K562 (cell line): ENCODE data around the gene CHCHD6. TPM values are rescaled to one million over a fixed set of nuclear protein-coding genes. Genes with fewer than 3 reads are reported as not detected.

Experiments used
- ARID4B ChIP-seq: sonication (generic); formaldehyde crosslinking; IDR thresholded peaks from 2 replicates; pipeline ENCODE4 v1.8.0; 2022; ENCODE audit warnings: mild to moderate bottlenecking, missing genetic modification reagents
- CBFA2T2 ChIP-seq: fragments of 450-650 bp; conservative IDR thresholded peaks from 2 replicates; pipeline ENCODE4 v1.6.1; 2017; ENCODE audit warnings: mild to moderate bottlenecking
- E2F3 ChIP-seq: fragments of 250-450 bp; sonication (Bioruptor Pico); IDR thresholded peaks from 2 replicates; pipeline ENCODE4 v1.4.0; 2020; ENCODE audit warnings: mild to moderate bottlenecking
- HDAC6 ChIP-seq: IDR thresholded peaks from 2 replicates; pipeline ENCODE4 v1.6.1; 2012; ENCODE audit warnings: low read depth, mild to moderate bottlenecking, control low read depth, inconsistent platforms, low read length, moderate library complexity
- HNRNPH1 ChIP-seq: fragments of 200-400 bp; formaldehyde crosslinking; optimal IDR thresholded peaks from 2 replicates; pipeline ENCODE3; 2017; ENCODE audit warnings: low read depth, mild to moderate bottlenecking, low read length, moderate library complexity
- KDM1A ChIP-seq, 2 experiments: fragments of 450-650 bp; IDR thresholded peaks; 2 replicates each; pipeline ENCODE4 v1.6.1; 2016; ENCODE audit warnings: mild to moderate bottlenecking in 2 of 2
- LEF1 ChIP-seq: fragments of 450-650 bp; IDR thresholded peaks from 2 replicates; pipeline ENCODE4 v1.6.1; 2016; ENCODE audit warnings: mild to moderate bottlenecking
- NCOA2 ChIP-seq, 2 experiments: fragments of 450-650 bp; IDR thresholded peaks; 2 replicates each; pipeline ENCODE4 v1.6.1; 2018; ENCODE audit warnings: mild to moderate bottlenecking in 2 of 2, moderate library complexity in 1 of 2; ENCODE audit not compliant: partially characterized antibody in 2 of 2
- NR3C1 ChIP-seq: sonication (generic); formaldehyde crosslinking; IDR thresholded peaks from 2 replicates; pipeline ENCODE4 v1.8.1; 2022; ENCODE audit warnings: missing genetic modification reagents
- SAP30 ChIP-seq: fragments of 200-600 bp; sonication (generic); IDR thresholded peaks from 2 replicates; pipeline ENCODE4 v1.6.1; 2012; ENCODE audit warnings: borderline replicate concordance, low read depth, mild to moderate bottlenecking, moderate library complexity, low read length, control low read depth, inconsistent platforms; ENCODE audit not compliant: insufficient read depth, poor library complexity, severe bottlenecking
- TCFL5 ChIP-seq: fragments of 250-450 bp; sonication (Bioruptor Pico); conservative IDR thresholded peaks from 2 replicates; pipeline ENCODE4 v1.6.1; 2021; ENCODE audit warnings: mild to moderate bottlenecking, moderate library complexity, matching md5 sums
- TFAM ChIP-seq: fragments of 250-450 bp; sonication (Bioruptor Pico); conservative IDR thresholded peaks from 2 replicates; pipeline ENCODE4 v1.5.0; 2021; ENCODE audit warnings: mild to moderate bottlenecking, moderate library complexity
- TRIM24 ChIP-seq, 2 experiments: fragments of 450-650 bp; IDR thresholded peaks; 2 replicates each; pipeline ENCODE4 v1.6.1; 2016
- TRIM28 ChIP-seq: fragments of 450-650 bp; IDR thresholded peaks from 2 replicates; pipeline ENCODE4 v1.6.1; 2017
- ZKSCAN8 ChIP-seq: fragments of 200-800 bp; sonication (Bioruptor generic); IDR thresholded peaks from 2 replicates; pipeline ENCODE4 v1.6.1; 2016; ENCODE audit warnings: missing genetic modification characterization, missing compliant biosample characterization
- ZNF146 ChIP-seq: IDR thresholded peaks from one replicate; pipeline ENCODE4 v1.6.1; 2018; ENCODE audit warnings: missing compliant biosample characterization; ENCODE audit not compliant: unreplicated experiment
- ZNF778 ChIP-seq: fragments of 450-650 bp; formaldehyde crosslinking; IDR thresholded peaks from 2 replicates; pipeline ENCODE4 v1.4.0; 2020; ENCODE audit warnings: mild to moderate bottlenecking, moderate library complexity
- polyA plus RNA-seq, 8 experiments: library from polyadenylated mRNA; depleted of rRNA in 4 of 8; stranded (reverse) in 5 of 8; unstranded in 3 of 8; fragments of >200 nt; fragmentation: Nextera tagmentation in 2 of 8; fragmentation: Illumina TruSeq in 1 of 8; extraction: Ambion mirVana in 2 of 8; extraction: Trizol in 1 of 8; gene quantifications; 2 replicates each; pipeline versions ENCODE4 v1.2.1 to v1.2.3, GENCODE V29; 2011 to 2014; ENCODE audit warnings: inconsistent platforms in 1 of 8, missing spikeins in 1 of 8
- total RNA-seq, 7 experiments: library from RNA; depleted of rRNA in 6 of 7; stranded (reverse); fragments of >200 nt in 6 of 7; fragmentation: Illumina TruSeq in 2 of 7; extraction: Trizol in 2 of 7; gene quantifications; 2 replicates each; pipeline versions ENCODE4 v1.2.1 to v1.2.3, GENCODE V29; 2011 to 2021; ENCODE audit warnings: low replicate concordance in 1 of 7
- TF ChIP-seq, protein P1 (sequence below): sonication (generic); formaldehyde crosslinking; IDR thresholded peaks from 2 replicates; pipeline ENCODE4 v1.4.0; 2020; ENCODE audit warnings: mild to moderate bottlenecking, missing genetic modification reagents
- TF ChIP-seq, protein P2 (sequence below): fragments of 150-350 bp; IDR thresholded peaks from 2 replicates; pipeline ENCODE4 v1.6.1; 2014; ENCODE audit warnings: low read depth, mild to moderate bottlenecking, low read length, borderline replicate concordance

The CHCHD6 gene
- total and polyA plus RNA-seq, 9 of the 15 experiments (the other 6 are each of a cell fraction or from before 2014, with no cell fraction given) = 4.6 to 18.6 (median 10.9) TPM

DNA sequence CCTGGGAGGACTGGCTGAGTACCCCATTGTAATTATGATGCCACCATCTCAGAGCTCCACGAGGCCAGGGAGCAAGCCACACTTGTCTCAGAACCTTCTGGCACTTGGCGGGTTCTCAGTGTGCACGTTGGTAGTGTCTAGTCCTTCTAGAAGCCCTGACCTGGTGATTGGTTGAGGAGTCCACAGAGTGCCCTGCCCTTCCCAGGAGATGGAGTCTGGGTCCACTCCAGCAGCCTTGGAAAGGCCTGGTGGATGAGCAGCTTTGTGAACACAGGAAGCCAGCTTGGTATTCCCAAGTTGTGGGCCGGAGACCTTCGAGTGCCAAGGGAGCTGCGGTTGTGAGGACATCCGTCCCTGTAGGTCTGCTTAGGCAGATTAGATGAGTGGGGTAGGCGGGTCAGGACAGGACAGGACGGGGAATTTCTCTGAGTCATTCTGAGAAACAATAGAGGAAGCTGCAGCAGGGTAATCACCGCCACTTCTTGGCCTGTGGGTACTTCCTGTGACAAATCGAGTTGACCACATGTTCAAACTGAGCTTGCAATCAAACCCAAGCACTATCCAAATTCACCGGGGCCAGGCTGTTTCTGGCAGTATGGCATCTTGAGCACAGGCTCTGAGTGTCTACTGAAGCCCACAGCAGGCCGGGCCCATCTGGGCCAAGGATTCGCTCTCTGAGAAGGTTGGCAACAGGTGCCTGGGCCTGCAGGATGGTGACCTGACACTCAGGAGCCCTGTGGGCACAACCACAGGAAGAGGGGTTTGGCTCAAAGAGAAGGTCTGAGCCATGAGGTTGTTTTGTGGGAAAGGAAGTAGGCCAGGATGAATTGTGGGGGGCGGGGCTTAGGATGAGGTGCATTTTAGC lies 207.4 kb downstream of the CHCHD6 start (continued):
- TF ChIP-seq, protein P1, sequence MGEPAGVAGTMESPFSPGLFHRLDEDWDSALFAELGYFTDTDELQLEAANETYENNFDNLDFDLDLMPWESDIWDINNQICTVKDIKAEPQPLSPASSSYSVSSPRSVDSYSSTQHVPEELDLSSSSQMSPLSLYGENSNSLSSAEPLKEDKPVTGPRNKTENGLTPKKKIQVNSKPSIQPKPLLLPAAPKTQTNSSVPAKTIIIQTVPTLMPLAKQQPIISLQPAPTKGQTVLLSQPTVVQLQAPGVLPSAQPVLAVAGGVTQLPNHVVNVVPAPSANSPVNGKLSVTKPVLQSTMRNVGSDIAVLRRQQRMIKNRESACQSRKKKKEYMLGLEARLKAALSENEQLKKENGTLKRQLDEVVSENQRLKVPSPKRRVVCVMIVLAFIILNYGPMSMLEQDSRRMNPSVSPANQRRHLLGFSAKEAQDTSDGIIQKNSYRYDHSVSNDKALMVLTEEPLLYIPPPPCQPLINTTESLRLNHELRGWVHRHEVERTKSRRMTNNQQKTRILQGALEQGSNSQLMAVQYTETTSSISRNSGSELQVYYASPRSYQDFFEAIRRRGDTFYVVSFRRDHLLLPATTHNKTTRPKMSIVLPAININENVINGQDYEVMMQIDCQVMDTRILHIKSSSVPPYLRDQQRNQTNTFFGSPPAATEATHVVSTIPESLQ (CRISPR knock-in tag) = no peak
- TF ChIP-seq NR3C1 = no peak
- peak; percentile 95 to 96 for TF ChIP-seq KDM1A (IDR thresholded peaks at IDR 0.05)
- no peak for TF ChIP-seq SAP30
- TF ChIP-seq HNRNPH1 = no peak
- peak; percentile 83; the same call in 1 of the 2 replicates for TF ChIP-seq ZKSCAN8 (CRISPR knock-in tag)
- TF ChIP-seq ZNF146 (CRISPR knock-in tag) = no peak
- peak; percentile 91 for TF ChIP-seq CBFA2T2
- TF ChIP-seq NCOA2 (IDR thresholded peaks at IDR 0.05; ENCODE audit: partially characterized antibody in 2 of 2) = peak; percentile 85 to 87
- TF ChIP-seq ZNF778 = no peak
- TF ChIP-seq, protein P2, sequence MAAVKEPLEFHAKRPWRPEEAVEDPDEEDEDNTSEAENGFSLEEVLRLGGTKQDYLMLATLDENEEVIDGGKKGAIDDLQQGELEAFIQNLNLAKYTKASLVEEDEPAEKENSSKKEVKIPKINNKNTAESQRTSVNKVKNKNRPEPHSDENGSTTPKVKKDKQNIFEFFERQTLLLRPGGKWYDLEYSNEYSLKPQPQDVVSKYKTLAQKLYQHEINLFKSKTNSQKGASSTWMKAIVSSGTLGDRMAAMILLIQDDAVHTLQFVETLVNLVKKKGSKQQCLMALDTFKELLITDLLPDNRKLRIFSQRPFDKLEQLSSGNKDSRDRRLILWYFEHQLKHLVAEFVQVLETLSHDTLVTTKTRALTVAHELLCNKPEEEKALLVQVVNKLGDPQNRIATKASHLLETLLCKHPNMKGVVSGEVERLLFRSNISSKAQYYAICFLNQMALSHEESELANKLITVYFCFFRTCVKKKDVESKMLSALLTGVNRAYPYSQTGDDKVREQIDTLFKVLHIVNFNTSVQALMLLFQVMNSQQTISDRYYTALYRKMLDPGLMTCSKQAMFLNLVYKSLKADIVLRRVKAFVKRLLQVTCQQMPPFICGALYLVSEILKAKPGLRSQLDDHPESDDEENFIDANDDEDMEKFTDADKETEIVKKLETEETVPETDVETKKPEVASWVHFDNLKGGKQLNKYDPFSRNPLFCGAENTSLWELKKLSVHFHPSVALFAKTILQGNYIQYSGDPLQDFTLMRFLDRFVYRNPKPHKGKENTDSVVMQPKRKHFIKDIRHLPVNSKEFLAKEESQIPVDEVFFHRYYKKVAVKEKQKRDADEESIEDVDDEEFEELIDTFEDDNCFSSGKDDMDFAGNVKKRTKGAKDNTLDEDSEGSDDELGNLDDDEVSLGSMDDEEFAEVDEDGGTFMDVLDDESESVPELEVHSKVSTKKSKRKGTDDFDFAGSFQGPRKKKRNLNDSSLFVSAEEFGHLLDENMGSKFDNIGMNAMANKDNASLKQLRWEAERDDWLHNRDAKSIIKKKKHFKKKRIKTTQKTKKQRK = no peak
- peak; percentile 75; the same call in 1 of the 2 replicates for TF ChIP-seq LEF1
- TF ChIP-seq TCFL5 = no peak
- TF ChIP-seq E2F3 (CRISPR knock-in tag) = no peak
- TF ChIP-seq TRIM28 = no peak
- no peak for TF ChIP-seq ARID4B (CRISPR knock-in tag)
- TF ChIP-seq TRIM24 (IDR thresholded peaks at IDR 0.05) = peak; percentile 64 to 79
- no peak for TF ChIP-seq HDAC6
- TF ChIP-seq TFAM (CRISPR knock-in tag) = no peak
